22Rv1 (cell line): ENCODE measurements around the gene ADCY1.

Experiments
- H3K27ac ChIP-seq: fragments of 450-650 bp; 2 replicates; pipeline ENCODE4 v1.5.1; 2017
- ZFX ChIP-seq: fragments of 450-650 bp; IDR thresholded peaks from 2 replicates; pipeline ENCODE4 v1.6.1; 2017; ENCODE audit warnings: antibody characterized with exemption, borderline replicate concordance
- TF ChIP-seq, protein P1 (sequence below): fragments of 450-650 bp; IDR thresholded peaks from 2 replicates; pipeline ENCODE4 v1.5.1; 2017; ENCODE audit warnings: mild to moderate bottlenecking

The ADCY1 gene

DNA sequence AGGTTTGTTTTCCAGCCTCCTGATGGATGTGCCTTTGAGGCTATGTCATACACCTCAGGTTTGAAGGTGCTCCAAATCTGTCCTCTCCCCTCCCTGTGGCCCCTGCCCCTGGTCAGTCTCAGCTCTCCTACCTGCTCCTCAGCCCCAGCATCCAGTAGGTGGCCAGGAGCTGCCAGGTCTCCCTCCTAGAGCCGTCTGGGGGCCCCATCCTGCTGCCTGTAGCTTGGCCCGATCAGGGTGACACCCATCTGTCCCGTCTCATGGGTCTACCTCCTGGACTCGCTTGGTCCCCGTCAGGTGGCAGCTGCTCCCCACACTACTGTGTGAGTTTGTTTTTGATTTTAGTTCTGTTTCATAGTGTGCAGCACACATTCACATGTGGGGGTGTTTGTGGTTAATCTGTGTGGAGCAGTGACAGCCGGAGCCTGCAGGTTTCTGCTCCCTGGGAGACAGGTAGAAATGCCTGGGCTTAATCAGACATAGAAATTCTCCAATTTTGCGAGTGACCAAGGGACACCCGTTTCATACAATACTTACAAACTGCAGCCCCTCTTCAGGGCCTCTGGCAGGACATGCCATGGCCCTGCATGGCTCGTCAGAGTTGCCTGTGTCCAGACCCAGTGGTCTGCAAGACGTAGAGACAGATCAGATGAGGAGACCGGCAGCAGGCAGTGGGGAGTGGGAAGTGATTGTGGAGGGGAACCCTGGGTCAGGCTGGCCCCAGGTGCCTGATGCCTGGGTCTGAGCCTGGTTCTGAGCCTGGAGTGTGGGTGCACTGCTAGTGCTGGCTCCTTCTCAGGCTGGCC, 17.1 kb downstream of the ADCY1 start:
- no peak for TF ChIP-seq ZFX
- TF ChIP-seq, protein P1, sequence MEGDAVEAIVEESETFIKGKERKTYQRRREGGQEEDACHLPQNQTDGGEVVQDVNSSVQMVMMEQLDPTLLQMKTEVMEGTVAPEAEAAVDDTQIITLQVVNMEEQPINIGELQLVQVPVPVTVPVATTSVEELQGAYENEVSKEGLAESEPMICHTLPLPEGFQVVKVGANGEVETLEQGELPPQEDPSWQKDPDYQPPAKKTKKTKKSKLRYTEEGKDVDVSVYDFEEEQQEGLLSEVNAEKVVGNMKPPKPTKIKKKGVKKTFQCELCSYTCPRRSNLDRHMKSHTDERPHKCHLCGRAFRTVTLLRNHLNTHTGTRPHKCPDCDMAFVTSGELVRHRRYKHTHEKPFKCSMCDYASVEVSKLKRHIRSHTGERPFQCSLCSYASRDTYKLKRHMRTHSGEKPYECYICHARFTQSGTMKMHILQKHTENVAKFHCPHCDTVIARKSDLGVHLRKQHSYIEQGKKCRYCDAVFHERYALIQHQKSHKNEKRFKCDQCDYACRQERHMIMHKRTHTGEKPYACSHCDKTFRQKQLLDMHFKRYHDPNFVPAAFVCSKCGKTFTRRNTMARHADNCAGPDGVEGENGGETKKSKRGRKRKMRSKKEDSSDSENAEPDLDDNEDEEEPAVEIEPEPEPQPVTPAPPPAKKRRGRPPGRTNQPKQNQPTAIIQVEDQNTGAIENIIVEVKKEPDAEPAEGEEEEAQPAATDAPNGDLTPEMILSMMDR: no peak
- no peak overlapping the region for H3K27ac ChIP-seq

DNA sequence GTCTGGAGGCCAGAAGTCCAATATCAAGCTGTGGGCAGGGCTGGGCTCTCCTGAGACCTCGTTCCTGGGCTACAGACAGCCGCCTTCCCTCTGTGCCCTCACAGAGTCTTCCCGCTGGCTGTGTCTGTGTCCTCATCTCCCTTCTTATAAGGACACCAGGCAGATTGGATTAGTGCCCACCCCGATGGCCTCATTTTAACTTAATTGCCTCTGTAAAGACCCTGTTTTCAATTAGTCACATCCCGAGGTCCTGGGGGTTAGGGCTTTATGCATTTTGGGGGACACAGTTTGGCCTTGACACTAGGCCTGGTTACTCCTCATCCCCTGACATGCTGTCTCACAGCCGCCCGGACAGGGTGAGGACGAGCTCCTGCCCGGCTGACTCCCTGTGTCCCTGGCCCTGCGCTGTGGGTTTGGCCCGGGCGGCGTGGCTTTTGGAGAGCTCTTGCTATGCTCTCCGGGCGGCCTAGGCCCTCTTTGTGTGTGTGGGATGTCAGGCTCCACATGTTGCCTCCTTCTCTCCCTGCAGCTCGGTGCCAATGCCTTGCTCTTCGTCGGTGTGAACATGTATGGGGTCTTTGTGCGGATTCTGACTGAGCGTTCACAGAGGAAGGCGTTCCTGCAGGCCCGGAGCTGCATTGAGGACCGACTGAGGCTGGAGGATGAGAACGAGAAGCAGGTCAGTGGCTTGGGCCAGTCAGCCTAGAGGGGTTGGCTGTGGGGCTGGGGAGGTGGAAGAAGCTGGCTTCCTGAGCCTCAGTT, 18.2 kb downstream of the ADCY1 start:
- no peak for TF ChIP-seq ZFX
- TF ChIP-seq, protein P1: no peak
- H3K27ac ChIP-seq: no peak overlapping the region

DNA sequence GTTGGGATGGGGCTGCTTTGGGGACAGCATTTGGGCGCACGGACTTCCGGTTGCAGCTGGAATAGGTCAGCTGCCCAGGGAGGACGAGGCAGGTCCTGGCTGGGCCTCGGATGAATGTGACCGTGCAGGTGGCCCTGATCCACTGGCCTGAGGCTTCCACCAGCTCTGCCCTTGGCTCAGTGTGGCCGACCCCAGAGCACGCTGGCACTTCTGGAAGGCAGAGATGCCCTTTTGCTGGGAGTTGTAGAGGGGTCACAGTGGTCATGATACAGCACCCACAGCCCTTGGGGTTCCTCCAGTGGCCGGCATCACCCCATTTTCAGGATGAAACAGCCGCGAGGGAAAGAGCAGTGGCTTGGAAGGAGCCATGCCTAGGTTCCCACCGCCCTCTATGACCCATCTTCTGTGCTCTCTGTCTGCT, 19.0 kb downstream of the ADCY1 start:
- TF ChIP-seq ZFX: no peak
- TF ChIP-seq, protein P1: no peak

DNA sequence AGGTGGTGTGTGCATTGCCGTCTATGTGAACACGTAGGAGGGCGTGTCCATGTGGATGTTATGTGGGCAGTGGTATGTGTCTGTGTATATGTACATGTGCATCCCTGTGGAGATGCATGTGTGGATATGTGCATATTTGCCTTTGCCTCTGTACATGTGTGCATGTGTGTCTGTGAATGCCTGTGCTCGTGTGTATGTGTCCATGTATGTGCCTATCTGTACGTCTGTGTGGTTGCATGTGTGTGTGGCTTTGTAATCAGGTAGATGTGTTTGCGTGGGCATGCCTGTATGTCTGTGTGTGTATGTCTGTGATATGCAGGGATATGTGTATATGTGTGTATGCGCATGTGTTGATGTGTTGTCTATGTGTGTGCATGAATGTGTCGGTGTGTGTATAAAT, 19.7 kb downstream of the ADCY1 start:
- TF ChIP-seq, protein P1: no peak
- no peak for TF ChIP-seq ZFX
- no peak overlapping the region for H3K27ac ChIP-seq

More for the DNA sequence above, 19.0 kb downstream of the ADCY1 start:
- H3K27ac ChIP-seq: no peak overlapping the region

DNA sequence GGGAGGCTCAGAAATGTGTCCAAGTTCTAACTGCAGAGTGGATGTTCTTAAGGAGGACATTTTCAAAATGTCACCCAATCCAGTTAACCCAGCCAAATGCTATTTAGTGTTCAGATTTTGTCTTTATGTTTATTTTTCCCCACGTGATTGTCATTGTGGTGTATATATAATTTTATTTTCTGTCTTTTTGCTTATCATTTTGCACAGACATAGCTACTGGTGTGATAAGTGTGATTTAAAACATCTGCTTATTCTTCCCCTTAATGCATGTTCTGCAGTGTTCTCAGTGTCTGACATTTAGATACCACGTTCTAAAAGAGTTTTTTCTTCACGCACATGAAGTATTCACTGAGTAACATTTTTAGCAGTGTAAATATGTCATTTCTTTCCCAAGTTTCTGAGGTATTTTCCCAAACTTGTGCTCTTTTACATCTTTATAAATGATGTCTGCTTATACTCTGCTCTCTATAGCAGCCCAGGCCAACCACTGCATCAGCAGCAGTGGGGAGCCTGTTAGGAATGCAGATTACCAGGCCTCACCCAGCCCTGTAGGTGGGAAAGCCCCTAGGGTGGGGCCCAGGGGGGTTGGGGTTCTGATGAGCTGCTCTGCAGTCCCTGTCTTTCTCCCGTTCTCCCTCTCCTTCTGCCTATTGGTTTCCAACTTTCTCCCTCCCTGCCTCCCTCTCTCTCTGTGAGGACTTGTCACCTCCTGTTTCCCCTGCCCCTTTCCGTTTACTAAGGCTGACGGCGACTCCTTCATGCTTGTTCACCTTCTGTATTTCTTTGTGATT, 20.8 kb downstream of the ADCY1 start:
- TF ChIP-seq ZFX: no peak
- TF ChIP-seq, protein P1: no peak
- H3K27ac ChIP-seq: no peak overlapping the region

DNA sequence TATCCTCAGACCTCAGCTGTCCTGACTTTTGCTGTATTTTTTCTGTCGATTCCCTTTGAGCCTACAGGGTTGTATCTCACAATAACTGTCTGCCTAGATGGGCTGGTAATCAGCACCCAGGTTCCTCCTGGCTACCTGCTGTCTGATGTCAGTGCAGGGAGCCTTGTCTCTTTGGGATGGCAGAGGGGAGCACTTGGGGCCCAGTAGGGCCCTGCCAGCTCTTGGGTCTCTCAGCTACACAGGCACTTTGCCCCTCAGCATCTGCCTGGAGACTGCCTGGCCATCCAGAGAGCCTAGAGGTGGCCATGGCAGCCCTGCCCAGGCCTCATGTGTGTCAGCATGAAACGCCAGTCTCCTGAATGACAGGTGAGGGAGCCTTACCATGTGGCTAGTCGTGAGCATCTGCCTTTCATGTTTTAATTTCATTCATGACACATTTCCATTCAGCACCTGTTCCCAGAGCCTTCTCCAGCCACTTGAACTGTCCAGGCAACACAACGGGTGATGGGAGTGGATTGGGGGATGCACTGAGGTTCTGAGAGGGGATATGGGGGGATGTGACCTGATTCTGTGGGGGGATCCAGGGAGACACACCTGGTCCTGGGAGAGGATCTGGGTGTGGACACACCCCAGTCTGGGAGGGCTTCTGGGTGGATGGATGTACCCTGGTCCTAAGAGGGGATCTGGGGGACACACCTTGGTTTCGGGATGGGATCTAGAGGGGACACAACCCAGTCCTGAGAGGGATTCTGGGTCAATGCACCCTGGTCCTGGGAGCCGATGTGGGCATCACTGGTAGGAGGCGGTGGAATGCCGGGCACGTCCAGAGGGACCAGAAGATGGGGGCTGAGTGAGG, 21.9 kb downstream of the ADCY1 start:
- H3K27ac ChIP-seq: no peak overlapping the region
- TF ChIP-seq ZFX: no peak
- TF ChIP-seq, protein P1: no peak
